ENCODE results near the gene KLHL21.

GRCh38 chr1:6581561-6582305 is 20.9 kb downstream of the KLHL21 start:
- TF ChIP-seq CTCF (IDR thresholded peaks at IDR 0.05) = no peak
- no peak for TF ChIP-seq POLR2A (IDR thresholded peaks at IDR 0.05)
